ENCODE measurements around the gene MKS1. TPM values are rescaled to one million over a fixed set of nuclear protein-coding genes. Genes with fewer than 3 reads are reported as not detected.

MKS1 gene
- total and polyA plus RNA-seq, 2 of the 8 experiments (the other 6 are each of a cell fraction or from before 2014, with no cell fraction given) = 12.0 to 21.7 TPM

DNA sequence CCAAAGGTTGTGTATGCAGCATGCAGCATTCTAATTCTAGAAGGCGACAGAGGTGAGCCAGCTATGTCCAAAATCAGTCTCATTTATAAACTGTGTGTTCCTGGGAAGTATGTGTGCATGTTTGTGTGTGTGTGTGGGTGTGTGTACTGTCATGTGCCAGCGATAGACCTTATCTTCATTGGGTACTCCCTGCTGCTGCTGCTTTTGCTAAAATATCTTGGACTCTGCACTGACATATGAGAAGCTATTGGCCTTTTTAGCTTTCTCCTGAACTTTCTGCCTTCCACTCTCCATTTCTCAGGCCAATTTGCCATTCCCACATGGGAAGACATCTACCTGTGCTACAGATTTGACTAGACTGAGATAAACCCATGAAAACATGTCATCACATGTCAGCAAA is 17.3 kb upstream of the MKS1 start (continued):
- TF ChIP-seq, protein P1, sequence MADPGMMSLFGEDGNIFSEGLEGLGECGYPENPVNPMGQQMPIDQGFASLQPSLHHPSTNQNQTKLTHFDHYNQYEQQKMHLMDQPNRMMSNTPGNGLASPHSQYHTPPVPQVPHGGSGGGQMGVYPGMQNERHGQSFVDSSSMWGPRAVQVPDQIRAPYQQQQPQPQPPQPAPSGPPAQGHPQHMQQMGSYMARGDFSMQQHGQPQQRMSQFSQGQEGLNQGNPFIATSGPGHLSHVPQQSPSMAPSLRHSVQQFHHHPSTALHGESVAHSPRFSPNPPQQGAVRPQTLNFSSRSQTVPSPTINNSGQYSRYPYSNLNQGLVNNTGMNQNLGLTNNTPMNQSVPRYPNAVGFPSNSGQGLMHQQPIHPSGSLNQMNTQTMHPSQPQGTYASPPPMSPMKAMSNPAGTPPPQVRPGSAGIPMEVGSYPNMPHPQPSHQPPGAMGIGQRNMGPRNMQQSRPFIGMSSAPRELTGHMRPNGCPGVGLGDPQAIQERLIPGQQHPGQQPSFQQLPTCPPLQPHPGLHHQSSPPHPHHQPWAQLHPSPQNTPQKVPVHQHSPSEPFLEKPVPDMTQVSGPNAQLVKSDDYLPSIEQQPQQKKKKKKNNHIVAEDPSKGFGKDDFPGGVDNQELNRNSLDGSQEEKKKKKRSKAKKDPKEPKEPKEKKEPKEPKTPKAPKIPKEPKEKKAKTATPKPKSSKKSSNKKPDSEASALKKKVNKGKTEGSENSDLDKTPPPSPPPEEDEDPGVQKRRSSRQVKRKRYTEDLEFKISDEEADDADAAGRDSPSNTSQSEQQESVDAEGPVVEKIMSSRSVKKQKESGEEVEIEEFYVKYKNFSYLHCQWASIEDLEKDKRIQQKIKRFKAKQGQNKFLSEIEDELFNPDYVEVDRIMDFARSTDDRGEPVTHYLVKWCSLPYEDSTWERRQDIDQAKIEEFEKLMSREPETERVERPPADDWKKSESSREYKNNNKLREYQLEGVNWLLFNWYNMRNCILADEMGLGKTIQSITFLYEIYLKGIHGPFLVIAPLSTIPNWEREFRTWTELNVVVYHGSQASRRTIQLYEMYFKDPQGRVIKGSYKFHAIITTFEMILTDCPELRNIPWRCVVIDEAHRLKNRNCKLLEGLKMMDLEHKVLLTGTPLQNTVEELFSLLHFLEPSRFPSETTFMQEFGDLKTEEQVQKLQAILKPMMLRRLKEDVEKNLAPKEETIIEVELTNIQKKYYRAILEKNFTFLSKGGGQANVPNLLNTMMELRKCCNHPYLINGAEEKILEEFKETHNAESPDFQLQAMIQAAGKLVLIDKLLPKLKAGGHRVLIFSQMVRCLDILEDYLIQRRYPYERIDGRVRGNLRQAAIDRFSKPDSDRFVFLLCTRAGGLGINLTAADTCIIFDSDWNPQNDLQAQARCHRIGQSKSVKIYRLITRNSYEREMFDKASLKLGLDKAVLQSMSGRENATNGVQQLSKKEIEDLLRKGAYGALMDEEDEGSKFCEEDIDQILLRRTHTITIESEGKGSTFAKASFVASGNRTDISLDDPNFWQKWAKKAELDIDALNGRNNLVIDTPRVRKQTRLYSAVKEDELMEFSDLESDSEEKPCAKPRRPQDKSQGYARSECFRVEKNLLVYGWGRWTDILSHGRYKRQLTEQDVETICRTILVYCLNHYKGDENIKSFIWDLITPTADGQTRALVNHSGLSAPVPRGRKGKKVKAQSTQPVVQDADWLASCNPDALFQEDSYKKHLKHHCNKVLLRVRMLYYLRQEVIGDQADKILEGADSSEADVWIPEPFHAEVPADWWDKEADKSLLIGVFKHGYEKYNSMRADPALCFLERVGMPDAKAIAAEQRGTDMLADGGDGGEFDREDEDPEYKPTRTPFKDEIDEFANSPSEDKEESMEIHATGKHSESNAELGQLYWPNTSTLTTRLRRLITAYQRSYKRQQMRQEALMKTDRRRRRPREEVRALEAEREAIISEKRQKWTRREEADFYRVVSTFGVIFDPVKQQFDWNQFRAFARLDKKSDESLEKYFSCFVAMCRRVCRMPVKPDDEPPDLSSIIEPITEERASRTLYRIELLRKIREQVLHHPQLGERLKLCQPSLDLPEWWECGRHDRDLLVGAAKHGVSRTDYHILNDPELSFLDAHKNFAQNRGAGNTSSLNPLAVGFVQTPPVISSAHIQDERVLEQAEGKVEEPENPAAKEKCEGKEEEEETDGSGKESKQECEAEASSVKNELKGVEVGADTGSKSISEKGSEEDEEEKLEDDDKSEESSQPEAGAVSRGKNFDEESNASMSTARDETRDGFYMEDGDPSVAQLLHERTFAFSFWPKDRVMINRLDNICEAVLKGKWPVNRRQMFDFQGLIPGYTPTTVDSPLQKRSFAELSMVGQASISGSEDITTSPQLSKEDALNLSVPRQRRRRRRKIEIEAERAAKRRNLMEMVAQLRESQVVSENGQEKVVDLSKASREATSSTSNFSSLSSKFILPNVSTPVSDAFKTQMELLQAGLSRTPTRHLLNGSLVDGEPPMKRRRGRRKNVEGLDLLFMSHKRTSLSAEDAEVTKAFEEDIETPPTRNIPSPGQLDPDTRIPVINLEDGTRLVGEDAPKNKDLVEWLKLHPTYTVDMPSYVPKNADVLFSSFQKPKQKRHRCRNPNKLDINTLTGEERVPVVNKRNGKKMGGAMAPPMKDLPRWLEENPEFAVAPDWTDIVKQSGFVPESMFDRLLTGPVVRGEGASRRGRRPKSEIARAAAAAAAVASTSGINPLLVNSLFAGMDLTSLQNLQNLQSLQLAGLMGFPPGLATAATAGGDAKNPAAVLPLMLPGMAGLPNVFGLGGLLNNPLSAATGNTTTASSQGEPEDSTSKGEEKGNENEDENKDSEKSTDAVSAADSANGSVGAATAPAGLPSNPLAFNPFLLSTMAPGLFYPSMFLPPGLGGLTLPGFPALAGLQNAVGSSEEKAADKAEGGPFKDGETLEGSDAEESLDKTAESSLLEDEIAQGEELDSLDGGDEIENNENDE (IDR thresholded peaks at IDR 0.05; ENCODE audit: insufficient replicate concordance, low read length) = no peak
- TF ChIP-seq NANOG (IDR thresholded peaks at IDR 0.05; ENCODE audit: insufficient read depth, low read depth, low read length, poor library complexity, severe bottlenecking) (no peak), YY1 (IDR thresholded peaks at IDR 0.05; ENCODE audit: low read depth, low read length) (no peak), KDM1A (IDR thresholded peaks at IDR 0.05; ENCODE audit: borderline replicate concordance, low read length) (no peak), ASH2L (IDR thresholded peaks at IDR 0.05; ENCODE audit: low read length) (no peak), KDM4A (IDR thresholded peaks at IDR 0.05; ENCODE audit: low read depth, low read length, severe bottlenecking) (no peak), GTF2F1 (IDR thresholded peaks at IDR 0.05; ENCODE audit: borderline replicate concordance, low read depth, low read length) (no peak), CHD1 (IDR thresholded peaks at IDR 0.05; ENCODE audit: low read depth, low read length) (no peak)
- TF ChIP-seq, protein P2, sequence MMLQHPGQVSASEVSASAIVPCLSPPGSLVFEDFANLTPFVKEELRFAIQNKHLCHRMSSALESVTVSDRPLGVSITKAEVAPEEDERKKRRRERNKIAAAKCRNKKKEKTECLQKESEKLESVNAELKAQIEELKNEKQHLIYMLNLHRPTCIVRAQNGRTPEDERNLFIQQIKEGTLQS (IDR thresholded peaks at IDR 0.05; ENCODE audit: insufficient read depth, low read depth, low read length) = no peak

All from H1 (cell line).